GM21381 (cell line): ENCODE measurements around the gene VEGFB.
A peak's percentile ranks its signal among the peaks of the same experiment; 100 is the strongest.

Source experiments
- ATAC-seq: cut with Tn5 transposase; IDR thresholded peaks from one replicate; pipeline ENCODE4 v1.9.1; 2021; ENCODE audit warnings: mild to moderate bottlenecking, moderate library complexity; ENCODE audit not compliant: unreplicated experiment

Gene VEGFB

DNA sequence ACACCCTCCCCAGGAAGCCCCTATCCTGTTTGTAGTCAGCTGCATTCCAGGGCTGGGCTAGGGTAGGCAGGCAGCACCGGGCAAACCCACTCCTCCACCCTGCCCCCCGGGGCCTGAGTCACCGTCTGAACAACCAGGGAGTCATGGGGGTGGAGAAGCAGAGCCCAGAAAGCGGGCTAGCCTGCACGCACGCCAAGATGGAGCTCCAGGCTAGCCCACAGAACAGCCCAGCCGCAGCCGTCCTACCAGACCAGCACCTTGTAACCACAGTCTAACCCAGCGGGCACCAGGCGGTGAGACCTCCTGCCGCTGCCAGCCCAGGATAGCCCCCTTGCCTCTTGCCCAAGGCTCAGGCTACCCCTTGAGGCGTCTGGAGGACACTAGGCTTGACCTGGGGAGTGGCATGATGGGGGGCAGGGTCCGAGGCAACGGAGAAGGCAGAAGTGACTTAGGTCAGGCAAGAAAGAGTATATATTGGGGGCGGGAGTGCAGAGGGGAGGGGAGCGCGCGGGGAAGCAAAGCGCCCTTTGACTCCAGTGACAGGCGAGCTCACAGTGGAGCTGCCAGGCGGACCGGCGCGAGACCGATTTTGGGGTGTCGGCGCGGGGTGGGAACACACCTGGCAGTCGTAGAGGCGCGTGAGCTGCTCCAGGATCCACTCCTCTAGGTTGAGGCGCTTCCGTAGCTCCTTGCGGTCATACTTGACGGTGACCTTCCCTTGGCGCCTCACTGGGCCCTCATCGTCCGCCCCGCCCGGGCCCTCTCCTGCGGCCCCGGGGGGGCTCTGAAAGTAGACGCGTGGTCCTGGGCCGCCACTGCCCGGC lies 11.6 kb downstream of the VEGFB start:
- ATAC-seq: no peak

GRCh38 chr11:64246621-64246870 lies 12.2 kb downstream of the VEGFB start:
- peak; percentile 5 for ATAC-seq

DNA sequence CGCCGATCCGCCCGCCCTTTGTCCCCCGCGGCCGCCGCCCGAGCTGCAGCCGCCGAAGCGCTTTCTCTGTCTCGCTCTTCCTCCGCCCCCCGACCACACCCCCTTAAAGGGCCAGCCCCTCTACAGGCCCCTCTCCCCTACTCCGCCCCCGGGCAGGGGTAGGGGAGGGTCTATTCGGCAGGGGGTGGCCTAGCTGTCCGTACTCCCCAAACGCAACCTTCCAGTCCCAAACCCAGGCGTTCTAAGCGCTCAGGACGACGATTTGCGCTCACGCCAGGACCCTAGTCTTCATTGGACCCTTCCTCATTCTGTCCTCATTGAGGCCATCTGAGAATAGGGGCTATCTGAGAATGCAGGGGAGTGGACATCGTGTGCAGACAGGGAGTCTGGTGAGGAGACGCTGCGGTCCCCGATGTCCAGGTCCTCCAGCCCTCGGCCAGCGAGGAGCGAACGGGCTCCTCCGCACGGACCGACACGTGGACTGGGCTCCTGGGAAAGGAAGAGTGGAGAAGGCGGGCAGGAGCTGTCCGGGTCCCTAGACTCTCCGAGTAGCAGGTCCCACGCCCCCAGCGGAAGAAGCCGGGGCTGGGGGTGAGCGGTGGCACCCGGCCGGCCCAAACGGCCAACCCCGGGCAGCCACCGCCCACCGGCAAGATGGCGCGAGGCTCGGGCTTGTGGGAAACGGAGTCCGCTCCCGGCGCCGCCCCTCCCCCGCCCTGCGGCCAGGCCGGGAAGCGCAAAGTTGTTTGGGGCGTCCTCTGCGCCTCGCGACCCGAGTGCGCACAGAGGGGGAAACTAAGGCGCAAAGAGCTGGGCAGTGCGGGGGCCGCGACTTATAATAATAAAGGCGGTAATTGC lies 12.7 kb downstream of the VEGFB start, which contains the start of gene PPP1R14B:
Gene PPP1R14B, minus strand, starts transcription at position 73 of the 858 bp plus-strand sequence. CDS start 270 bp downstream, outside the sequence.
- peak; percentile 41 for ATAC-seq

GRCh38 chr11:64247729-64248531 lies 13.5 kb downstream of the VEGFB start:
- no peak for ATAC-seq

DNA sequence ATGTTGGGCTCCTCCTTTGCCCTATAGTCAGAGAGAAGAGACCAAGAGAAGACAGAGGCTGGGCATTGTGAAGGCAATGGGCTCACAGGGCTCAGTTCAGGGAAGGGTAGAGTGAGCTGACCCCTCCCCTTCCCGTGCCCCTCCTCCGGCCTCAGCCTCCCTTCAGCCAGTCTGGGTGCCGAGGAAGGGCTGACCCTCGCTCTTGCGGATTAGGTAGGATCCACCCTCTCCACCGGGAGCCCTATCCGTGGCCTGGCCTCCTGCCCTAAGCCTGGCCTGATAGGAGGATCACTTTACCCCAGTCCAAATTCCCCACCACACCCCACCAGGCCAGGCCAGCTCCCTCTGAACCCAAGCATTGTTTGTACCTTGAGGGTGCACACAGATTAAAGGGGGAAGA lies 14.2 kb downstream of the VEGFB start:
- no peak for ATAC-seq

DNA sequence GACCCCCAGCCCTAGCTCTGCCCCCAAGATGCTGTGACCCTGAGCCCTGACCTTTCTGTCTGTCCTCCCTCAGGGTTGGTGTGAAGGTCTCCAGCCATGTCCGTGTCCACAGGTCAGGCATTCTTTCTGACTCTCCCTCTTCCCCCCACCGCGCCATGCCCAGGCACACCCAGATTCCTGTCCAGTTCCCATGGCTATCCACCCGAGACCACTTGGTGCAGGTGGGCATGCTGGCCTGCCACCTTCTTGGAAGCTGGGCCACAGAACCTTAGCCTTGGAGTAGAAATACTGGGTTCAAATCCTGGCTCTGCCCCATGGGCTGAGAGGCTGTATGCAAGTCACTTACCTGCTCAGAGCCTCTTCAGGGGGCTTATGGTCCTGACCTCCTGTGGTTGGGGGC lies 14.7 kb downstream of the VEGFB start:
- no peak for ATAC-seq

- ATAC-seq: no peak
Measured at GRCh38 chr11:64249563-64250414, 15.4 kb downstream of the VEGFB start.

- no peak for ATAC-seq
Measured at GRCh38 chr11:64250415-64251015, 16.1 kb downstream of the VEGFB start.

- peak; percentile 33 for ATAC-seq
Measured at GRCh38 chr11:64251016-64251752, 16.8 kb downstream of the VEGFB start, which contains the start of gene PLCB3. Gene PLCB3 (plus strand): TSS chr11:64251530. CDS start chr11:64251650, 120 bp downstream.

GRCh38 chr11:64251753-64252002 lies 17.3 kb downstream of the VEGFB start:
- no peak for ATAC-seq

- ATAC-seq: no peak
Measured at GRCh38 chr11:64252003-64252872, 17.9 kb downstream of the VEGFB start.

DNA sequence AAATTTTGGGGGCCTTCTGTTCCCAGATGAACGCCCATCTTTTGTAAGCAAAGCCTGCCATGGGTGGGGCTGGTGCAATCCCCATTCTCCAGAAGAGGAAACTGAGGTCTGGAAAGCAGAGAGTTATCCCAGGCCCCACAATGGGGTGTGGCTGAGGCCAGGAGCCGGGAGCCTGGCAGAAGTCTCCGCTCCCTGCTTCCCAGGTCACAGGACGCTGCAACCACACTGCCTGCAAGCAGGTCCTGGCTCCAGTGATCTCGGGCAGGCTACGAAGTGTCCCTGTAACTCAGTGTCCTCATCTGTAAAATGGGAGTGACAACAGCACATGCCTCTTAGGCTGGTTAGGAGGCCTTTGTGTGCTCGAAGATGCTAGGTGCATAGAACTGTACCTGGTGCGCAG lies 18.7 kb downstream of the VEGFB start:
- no peak for ATAC-seq

GRCh38 chr11:64253481-64253880 lies 19.1 kb downstream of the VEGFB start:
- no peak for ATAC-seq

DNA sequence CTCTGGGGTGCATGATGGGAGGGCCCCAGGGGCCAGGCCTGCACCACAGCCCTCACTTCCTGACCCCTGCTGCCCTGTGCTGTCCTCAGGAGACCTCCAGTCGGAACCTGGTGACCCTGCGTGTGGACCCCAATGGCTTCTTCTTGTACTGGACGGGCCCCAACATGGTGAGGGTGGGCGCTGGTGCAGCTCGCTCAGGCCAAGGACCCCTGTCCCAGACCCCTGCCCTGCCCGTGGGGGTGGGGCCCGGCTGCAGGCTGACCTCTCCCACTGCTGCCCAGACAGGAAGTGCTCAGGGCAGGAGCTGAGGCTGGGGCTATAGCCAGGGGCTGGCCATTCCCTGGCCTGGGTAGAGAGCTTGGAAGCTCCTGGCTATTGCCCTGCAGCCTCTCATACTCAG lies 19.9 kb downstream of the VEGFB start:
- no peak for ATAC-seq

DNA sequence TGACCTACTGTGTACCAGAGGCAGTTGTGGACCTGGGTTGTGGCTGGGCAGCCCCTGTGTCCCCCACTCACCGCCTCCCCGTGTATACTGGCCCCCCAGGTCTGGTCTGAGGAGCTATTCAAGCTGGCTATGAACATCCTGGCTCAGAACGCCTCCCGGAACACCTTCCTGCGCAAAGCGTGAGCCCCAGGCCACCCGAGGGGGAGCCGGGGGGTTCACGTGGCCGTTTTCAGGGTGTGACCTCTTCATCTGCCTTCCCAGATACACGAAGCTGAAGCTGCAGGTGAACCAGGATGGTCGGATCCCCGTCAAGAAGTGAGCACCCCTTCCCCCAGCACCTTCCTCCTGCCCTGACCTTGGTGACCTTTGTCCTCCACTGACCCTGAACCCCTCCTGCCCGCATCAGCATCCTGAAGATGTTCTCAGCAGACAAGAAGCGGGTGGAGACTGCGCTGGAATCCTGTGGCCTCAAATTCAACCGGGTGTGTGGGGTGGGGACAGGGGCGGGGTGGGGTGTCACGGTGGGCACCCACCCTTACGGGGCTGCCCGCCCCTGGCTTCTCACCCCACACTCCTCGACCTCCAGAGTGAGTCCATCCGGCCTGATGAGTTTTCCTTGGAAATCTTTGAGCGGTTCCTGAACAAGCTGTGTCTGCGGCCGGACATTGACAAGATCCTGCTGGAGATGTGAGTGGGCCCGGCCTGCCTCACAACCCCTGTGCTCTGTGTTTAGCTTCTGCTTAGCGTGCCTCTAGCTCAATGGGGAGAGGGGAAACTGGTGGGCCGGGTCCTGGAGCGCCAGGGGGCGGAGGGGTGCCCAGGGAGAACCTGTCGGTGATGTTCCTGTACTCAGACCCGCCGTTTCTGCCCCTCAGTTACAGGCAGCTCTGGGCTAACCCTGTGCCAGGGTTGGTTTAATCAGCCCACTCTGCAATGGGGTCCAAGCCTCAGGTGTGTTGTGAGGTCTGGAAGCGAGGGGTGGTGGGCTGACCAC lies 21.0 kb downstream of the VEGFB start:
- ATAC-seq: no peak

- ATAC-seq: no peak
Measured at GRCh38 chr11:64256300-64256699, 21.9 kb downstream of the VEGFB start.

DNA sequence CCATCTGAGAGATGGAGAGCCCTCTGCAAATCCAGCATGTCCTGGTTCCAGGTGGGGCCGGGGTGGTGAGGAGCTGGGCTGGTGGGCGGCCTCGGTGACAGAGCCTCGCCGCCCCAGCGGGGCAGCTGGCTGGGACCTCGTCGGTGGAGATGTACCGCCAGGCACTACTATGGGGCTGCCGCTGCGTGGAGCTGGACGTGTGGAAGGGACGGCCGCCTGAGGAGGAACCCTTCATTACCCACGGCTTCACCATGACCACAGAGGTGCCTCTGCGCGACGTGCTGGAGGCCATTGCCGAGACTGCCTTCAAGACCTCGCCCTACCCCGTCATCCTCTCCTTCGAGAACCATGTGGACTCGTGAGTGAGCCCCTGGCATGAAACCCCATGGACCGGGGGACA lies 24.0 kb downstream of the VEGFB start:
- no peak for ATAC-seq
